Measurements from ENCODE around the gene CLDN14. TPM values are rescaled to one million over a fixed set of nuclear protein-coding genes. Genes with fewer than 3 reads are reported as not detected.

The CLDN14 gene
- total RNA-seq, 4 donors from 2014 or later = not detected

- no peak for TF ChIP-seq CTCF (IDR thresholded peaks at IDR 0.05; ENCODE audit: low read depth)
Observed at GRCh38 chr21:36434144-36434543, 45.8 kb downstream of the CLDN14 start.

- TF ChIP-seq CTCF (IDR thresholded peaks at IDR 0.05; ENCODE audit: low read depth) = no peak
Observed at GRCh38 chr21:36433059-36433709, 46.7 kb downstream of the CLDN14 start.

- TF ChIP-seq CTCF (IDR thresholded peaks at IDR 0.05; ENCODE audit: low read depth) = no peak
Observed at GRCh38 chr21:36431252-36431651, 48.7 kb downstream of the CLDN14 start.

- no peak for TF ChIP-seq CTCF (IDR thresholded peaks at IDR 0.05; ENCODE audit: low read depth)
Observed at GRCh38 chr21:36430841-36431240, 49.1 kb downstream of the CLDN14 start.

GRCh38 chr21:36429947-36430546 is 49.9 kb downstream of the CLDN14 start:
- TF ChIP-seq CTCF (IDR thresholded peaks at IDR 0.05; ENCODE audit: low read depth) = no peak

- TF ChIP-seq CTCF (IDR thresholded peaks at IDR 0.05; ENCODE audit: low read depth) = no peak
Observed at GRCh38 chr21:36428761-36429432, 51.0 kb downstream of the CLDN14 start.

- no peak for TF ChIP-seq CTCF (IDR thresholded peaks at IDR 0.05; ENCODE audit: low read depth)
Observed at GRCh38 chr21:36427502-36427901, 52.4 kb downstream of the CLDN14 start.

Measured in subcutaneous adipose tissue (tissue), 4 donors.